ENCODE measurements around the gene DCAF8. TPM values are rescaled to one million over a fixed set of nuclear protein-coding genes. Genes with fewer than 3 reads are reported as not detected.

The DCAF8 gene
- total RNA-seq, 2 donors from 2014 or later: 98.5 to 121 TPM

Other genes starting within 250 kb of the DCAF8 start
- gene PIGM, start 230.6 kb downstream of the DCAF8 start, total RNA-seq: 1 to 10 TPM; 3.3 to 3.4 TPM
- under 1 TPM; 0.05 to 0.15 TPM for gene KCNJ10, start 192.4 kb downstream of the DCAF8 start, total RNA-seq
- under 1 TPM in 1 of 2 donors, not detected in 1; 0.06 TPM for gene KCNJ9, start 181.0 kb downstream of the DCAF8 start, total RNA-seq
- gene IGSF8, start 163.9 kb downstream of the DCAF8 start, total RNA-seq: 10 to 100 TPM; 18.8 to 22.1 TPM
- gene ATP1A2, start 146.8 kb downstream of the DCAF8 start, total RNA-seq: 100 to 1,000 TPM; 114 to 176 TPM
- under 1 TPM in 1 of 2 donors, not detected in 1; 0.13 TPM for gene ATP1A4, start 110.9 kb downstream of the DCAF8 start, total RNA-seq
- 10 to 100 TPM; 10.5 to 21.8 TPM for gene CASQ1, start 72.0 kb downstream of the DCAF8 start, total RNA-seq
- 100 to 1,000 TPM; 188 to 189 TPM for gene PEA15, start 57.2 kb downstream of the DCAF8 start, total RNA-seq
- 10 to 100 TPM; 91.1 to 92.6 TPM for gene PEX19, start 22.6 kb upstream of the DCAF8 start, total RNA-seq
- 100 to 1,000 TPM; 108 to 147 TPM for gene COPA, start 80.7 kb upstream of the DCAF8 start, total RNA-seq
- 10 to 100 TPM; 57.4 to 70.2 TPM for gene NCSTN, start 80.8 kb upstream of the DCAF8 start, total RNA-seq
- under 1 TPM in 1 of 2 donors, not detected in 1; 0.10 TPM for gene NHLH1, start 104.5 kb upstream of the DCAF8 start, total RNA-seq
- 1 to 10 TPM; 4.1 to 5.1 TPM for gene VANGL2, start 138.0 kb upstream of the DCAF8 start, total RNA-seq